ENCODE results near the gene E4F1.

Gene E4F1

GRCh38 chr16:2246301-2246885, 23.0 kb downstream of the E4F1 start:
- TF ChIP-seq, protein P1, sequence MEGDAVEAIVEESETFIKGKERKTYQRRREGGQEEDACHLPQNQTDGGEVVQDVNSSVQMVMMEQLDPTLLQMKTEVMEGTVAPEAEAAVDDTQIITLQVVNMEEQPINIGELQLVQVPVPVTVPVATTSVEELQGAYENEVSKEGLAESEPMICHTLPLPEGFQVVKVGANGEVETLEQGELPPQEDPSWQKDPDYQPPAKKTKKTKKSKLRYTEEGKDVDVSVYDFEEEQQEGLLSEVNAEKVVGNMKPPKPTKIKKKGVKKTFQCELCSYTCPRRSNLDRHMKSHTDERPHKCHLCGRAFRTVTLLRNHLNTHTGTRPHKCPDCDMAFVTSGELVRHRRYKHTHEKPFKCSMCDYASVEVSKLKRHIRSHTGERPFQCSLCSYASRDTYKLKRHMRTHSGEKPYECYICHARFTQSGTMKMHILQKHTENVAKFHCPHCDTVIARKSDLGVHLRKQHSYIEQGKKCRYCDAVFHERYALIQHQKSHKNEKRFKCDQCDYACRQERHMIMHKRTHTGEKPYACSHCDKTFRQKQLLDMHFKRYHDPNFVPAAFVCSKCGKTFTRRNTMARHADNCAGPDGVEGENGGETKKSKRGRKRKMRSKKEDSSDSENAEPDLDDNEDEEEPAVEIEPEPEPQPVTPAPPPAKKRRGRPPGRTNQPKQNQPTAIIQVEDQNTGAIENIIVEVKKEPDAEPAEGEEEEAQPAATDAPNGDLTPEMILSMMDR (IDR thresholded peaks at IDR 0.05; ENCODE audit: low read length, missing control alignments): no peak
- no peak overlapping the region for H3K4me3 ChIP-seq (replicated peaks; ENCODE audit: low read depth, low read length)
- DNase-seq (ENCODE audit: low read depth): no peak

- H3K4me3 ChIP-seq (replicated peaks; ENCODE audit: low read depth, low read length): peak overlapping the region; percentile 68
- peak; percentile 25 for DNase-seq (ENCODE audit: low read depth)
- TF ChIP-seq, protein P1 (IDR thresholded peaks at IDR 0.05; ENCODE audit: low read length, missing control alignments): no peak
Observed at GRCh38 chr16:2250652-2251295, 27.4 kb downstream of the E4F1 start.

- TF ChIP-seq, protein P1 (IDR thresholded peaks at IDR 0.05; ENCODE audit: low read length, missing control alignments): peak; percentile 51
- DNase-seq (ENCODE audit: low read depth): peak; percentile 96
- peak within 1 kb of the TSS; percentile 68 for H3K4me3 ChIP-seq (replicated peaks; ENCODE audit: low read depth, low read length)
Observed at GRCh38 chr16:2251296-2252111, 28.1 kb downstream of the E4F1 start, which contains the start of gene ECI1. Gene ECI1 (minus strand): TSS chr16:2251587. CDS start chr16:2251566, 21 bp downstream.

DNA sequence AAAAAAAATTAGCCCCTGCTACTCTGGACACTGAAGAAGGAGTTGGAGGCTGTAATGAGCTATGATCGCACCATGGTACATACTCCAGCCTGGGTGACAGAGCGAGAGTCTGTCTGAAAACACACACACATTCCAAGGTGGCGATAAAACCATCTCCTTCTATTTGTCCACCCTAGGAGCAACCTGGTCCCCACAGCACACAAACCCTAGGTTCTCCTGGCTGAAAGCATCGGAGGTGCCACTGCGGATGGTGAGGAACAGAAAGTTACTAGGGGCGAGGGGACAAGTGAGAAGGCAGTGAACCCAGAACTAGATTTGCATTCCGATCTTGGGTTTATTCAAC, 29.4 kb downstream of the E4F1 start:
- no peak for DNase-seq (ENCODE audit: low read depth)
- TF ChIP-seq, protein P1 (IDR thresholded peaks at IDR 0.05; ENCODE audit: low read length, missing control alignments): no peak

GRCh38 chr16:2253293-2253692, 29.9 kb downstream of the E4F1 start:
- no peak for DNase-seq (ENCODE audit: low read depth)
- no peak overlapping the region for H3K4me3 ChIP-seq (replicated peaks; ENCODE audit: low read depth, low read length)
- TF ChIP-seq, protein P1 (IDR thresholded peaks at IDR 0.05; ENCODE audit: low read length, missing control alignments): no peak

More for the DNA sequence above, 29.4 kb downstream of the E4F1 start:
- no peak overlapping the region for H3K4me3 ChIP-seq (replicated peaks; ENCODE audit: low read depth, low read length)

GRCh38 chr16:2256531-2257140, 33.2 kb downstream of the E4F1 start:
- DNase-seq (ENCODE audit: low read depth): no peak
- no peak overlapping the region for H3K4me3 ChIP-seq (replicated peaks; ENCODE audit: low read depth, low read length)
- TF ChIP-seq, protein P1 (IDR thresholded peaks at IDR 0.05; ENCODE audit: low read length, missing control alignments): no peak
